Activated naive CD8-positive, alpha-beta T cell treated with anti-CD3 and anti-CD28 coated beads, Interleukin-2, amount 10 ng/mL, durations not matched to agents 7 days and 5 days (primary cell): Measurements from ENCODE around the gene NHLRC2. TPM values are rescaled to one million over a fixed set of nuclear protein-coding genes. Genes with fewer than 3 reads are reported as not detected.

Experiments used
- ATAC-seq: fragments of 150-1000 bp; cut with Tn5 transposase; one replicate; pipeline ENCODE4 v1.10.0; 2021; ENCODE audit warnings: low read depth, moderate library complexity
- POLR2A ChIA-PET: fragments of 350-600 bp; sonication (Branson Sonifier 250); formaldehyde crosslinking; loops from one replicate; lab custom pipeline; 2021; ENCODE audit warnings: antibody characterized with exemption; lab: Charles Lee
- DNase-seq: peaks from one replicate; pipeline ENCODE4 v3.0.0; 2021
- H3K27ac Mint-ChIP-seq: one replicate; pipeline ENCODE4 v1.8.0; 2022; ENCODE audit warnings: mild to moderate bottlenecking, mixed read lengths
- H3K27me3 Mint-ChIP-seq: one replicate; pipeline ENCODE4 v1.8.0; 2022; ENCODE audit warnings: mild to moderate bottlenecking, moderate library complexity, mixed read lengths
- H3K36me3 Mint-ChIP-seq: one replicate; pipeline ENCODE4 v1.8.0; 2021; ENCODE audit warnings: mild to moderate bottlenecking, mixed read lengths
- H3K4me1 Mint-ChIP-seq: one replicate; pipeline ENCODE4 v1.8.0; 2021; ENCODE audit warnings: mixed read lengths
- H3K4me3 Mint-ChIP-seq: one replicate; pipeline ENCODE4 v1.8.0; 2022; ENCODE audit warnings: mild to moderate bottlenecking, moderate library complexity, mixed read lengths
- H3K9me3 Mint-ChIP-seq: one replicate; pipeline ENCODE4 v1.8.0; 2021; ENCODE audit warnings: mixed read lengths
- total RNA-seq, 2 experiments: library from RNA; stranded (reverse); gene quantifications; one replicate each; pipeline ENCODE4 v1.2.3, GENCODE V29; 2021

NHLRC2 gene
- total RNA-seq, 2 experiments from 2014 or later: 26.3 to 26.5 TPM

DNA sequence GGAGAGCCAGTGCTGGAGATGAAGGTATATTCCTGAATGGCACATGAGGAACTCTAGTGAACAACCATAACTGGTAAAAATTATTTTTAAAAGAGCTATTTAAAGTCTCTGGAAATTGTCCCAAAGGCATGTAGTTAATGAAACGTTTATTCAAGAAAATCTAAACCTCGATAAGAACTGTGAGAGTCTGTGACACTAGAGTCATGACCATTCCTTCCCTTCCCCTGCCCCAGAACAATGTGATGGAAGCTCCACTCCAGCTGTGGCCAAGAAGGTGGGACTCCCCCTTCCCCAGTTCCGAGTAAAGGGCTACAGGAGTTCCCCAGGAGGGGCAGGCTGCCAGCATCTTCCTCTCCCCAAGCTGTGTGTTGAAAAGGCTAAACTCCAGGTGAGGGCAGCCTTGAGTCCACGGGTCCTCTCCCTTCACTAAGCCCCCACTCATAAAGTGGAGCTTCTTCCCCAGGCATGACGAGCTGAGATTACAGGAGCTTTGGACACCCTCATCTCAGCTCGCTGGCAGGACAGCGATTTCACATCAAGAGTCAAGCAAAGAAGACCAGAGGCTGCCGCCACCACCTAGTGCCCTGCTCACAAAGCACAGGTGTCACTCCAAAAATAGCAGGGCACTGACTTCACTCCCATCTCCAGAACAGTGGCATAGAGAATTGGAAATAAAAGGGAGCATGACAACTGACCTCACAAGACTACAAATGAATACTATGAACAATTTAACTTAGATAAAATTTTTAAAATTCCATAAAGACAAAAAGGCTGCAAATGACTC, 68.5 kb downstream of the NHLRC2 start:
- DNase-seq (no peak), ATAC-seq (no peak)
- Mint-ChIP-seq H3K4me1 (peaks cover 1% of the 10 kb centered on the region), H3K4me3 (no peak overlapping the region), H3K36me3 (peaks cover 5% of the 10 kb centered on the region), H3K27me3 (peaks cover 34% of the 10 kb centered on the region), H3K27ac (no peak overlapping the region), H3K9me3 (peaks cover 5% of the 10 kb centered on the region)
- POLR2A ChIA-PET: interaction anchor here (0.8 kb wide), 1 partner anchor 136 kb away, joined by 7 read pairs; no protein-coding TSS in a partner anchor

DNA sequence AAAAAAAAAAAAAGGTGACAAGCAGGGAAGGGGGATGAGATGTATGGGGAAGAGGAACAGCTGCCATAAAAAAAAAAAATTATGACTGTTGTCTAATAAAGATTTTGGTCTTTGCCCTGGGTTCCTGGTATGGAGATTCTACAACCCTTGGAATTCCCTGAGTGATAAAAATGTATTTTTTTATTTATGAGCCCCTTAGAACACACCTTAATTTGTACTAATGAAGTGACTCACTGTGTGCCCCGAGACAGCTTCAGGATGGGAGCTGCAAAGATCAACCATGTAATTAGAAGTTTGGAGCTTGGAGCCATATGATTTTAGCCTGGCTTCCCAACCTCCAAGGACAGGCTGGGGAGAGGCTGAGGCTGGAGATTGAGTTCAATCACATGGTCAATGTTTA, 69.7 kb downstream of the NHLRC2 start:
- no peak overlapping the region for H3K27ac Mint-ChIP-seq
- H3K27me3 Mint-ChIP-seq: peaks cover 38% of the 10 kb centered on the region
- H3K4me1 Mint-ChIP-seq: peaks cover 1% of the 10 kb centered on the region
- POLR2A ChIA-PET: interaction anchor here (0.8 kb wide), 1 partner anchor 135 kb away, joined by 7 read pairs; no protein-coding TSS in a partner anchor
- ATAC-seq (no peak), DNase-seq (no peak)
- no peak overlapping the region for H3K4me3 Mint-ChIP-seq
- peaks cover 5% of the 10 kb centered on the region for H3K36me3 Mint-ChIP-seq
- H3K9me3 Mint-ChIP-seq: peaks cover 5% of the 10 kb centered on the region

DNA sequence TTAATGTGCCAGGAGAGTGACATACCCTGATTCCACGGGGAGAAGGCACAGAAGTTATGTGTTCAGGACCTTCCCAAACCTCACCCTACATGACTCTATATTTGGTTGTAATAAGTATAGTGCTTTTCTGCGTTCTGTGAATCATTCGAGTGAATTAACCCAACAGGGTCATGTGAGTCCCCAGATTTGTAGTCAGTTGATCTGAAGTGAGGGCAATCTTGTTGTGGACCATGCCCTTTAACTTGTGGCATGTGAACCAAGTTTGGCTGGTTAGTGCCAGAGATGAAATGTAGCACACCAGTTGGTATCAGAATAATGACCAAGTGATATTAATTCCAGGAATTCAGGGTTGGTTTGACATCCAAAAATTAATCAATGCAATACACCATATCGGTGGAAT, 70.2 kb downstream of the NHLRC2 start:
- DNase-seq (no peak), ATAC-seq (no peak)
- H3K27ac Mint-ChIP-seq: no peak overlapping the region
- peaks cover 1% of the 10 kb centered on the region for H3K4me1 Mint-ChIP-seq
- H3K4me3 Mint-ChIP-seq: no peak overlapping the region
- H3K27me3 Mint-ChIP-seq: peaks cover 43% of the 10 kb centered on the region
- peaks cover 5% of the 10 kb centered on the region for H3K36me3 Mint-ChIP-seq
- peaks cover 5% of the 10 kb centered on the region for H3K9me3 Mint-ChIP-seq
- POLR2A ChIA-PET: no interaction called here

DNA sequence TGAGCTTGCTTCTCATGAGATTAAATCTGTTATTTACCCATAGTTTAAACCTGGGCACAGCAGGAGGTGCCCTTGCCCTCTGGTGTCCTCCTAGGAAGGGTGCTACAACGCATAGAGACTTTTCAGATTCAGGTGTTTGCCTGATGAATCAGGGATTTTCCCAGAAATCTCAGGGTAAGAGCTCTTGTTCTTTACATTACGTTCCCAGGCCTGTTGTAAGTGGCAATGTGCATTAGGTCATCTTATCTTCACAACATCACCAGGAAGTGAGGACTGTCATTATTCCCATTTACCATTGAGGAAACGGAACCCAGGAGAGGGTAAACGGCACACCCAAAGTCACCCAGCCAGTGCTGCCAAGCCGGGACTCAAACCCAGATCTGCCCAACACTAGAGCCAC, 73.0 kb downstream of the NHLRC2 start:
- peaks cover 1% of the 10 kb centered on the region for H3K4me1 Mint-ChIP-seq
- H3K36me3 Mint-ChIP-seq: peaks cover 5% of the 10 kb centered on the region
- H3K4me3 Mint-ChIP-seq: no peak overlapping the region
- H3K27me3 Mint-ChIP-seq: peaks cover 35% of the 10 kb centered on the region
- DNase-seq: no peak
- no peak overlapping the region for H3K27ac Mint-ChIP-seq
- no peak for ATAC-seq
- H3K9me3 Mint-ChIP-seq: peaks cover 5% of the 10 kb centered on the region
- POLR2A ChIA-PET: no interaction called here

DNA sequence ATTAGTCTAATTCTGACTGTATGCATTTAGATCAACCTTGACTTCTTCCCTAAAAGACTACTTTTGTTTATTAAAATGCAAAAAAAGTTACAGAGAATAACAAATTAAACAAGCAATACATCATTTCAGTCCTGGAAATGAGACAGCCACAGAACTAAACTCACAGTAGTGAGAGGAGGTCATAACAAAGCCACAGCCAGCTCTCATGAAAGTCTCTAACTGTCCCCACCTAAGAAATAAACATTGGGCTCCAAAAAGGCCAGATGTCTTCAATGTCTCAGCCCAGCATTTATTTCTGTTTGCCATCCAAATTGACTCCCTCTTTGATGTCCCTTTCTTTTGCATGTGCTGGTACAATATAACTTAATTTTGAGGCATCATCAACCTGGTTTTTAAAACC, 74.4 kb downstream of the NHLRC2 start:
- Mint-ChIP-seq H3K27me3 (peaks cover 30% of the 10 kb centered on the region), H3K27ac (no peak overlapping the region), H3K4me1 (no peaks in the 10 kb centered on the region), H3K9me3 (peaks cover 5% of the 10 kb centered on the region), H3K36me3 (peaks cover 5% of the 10 kb centered on the region), H3K4me3 (no peak overlapping the region)
- ATAC-seq: no peak
- POLR2A ChIA-PET: no interaction called here
- no peak for DNase-seq

DNA sequence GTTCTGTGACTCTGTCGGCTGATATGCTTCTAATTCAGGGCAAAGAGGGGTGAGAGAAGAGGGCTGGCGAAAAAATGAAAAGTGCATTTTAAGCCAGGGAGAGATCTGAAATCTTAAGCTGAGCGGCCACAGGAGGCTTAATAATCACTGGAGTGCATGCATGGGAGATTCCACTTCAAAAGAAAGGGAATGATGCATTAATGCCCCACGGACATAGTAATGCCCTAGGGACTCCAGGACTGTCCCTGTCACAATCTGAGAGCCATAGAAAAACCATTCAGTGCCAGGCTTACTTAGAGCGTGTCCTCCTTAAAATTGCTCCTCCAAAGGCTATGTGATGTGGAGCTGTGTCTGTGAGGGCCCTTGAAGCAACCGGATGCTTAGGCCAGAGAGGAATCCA, 75.1 kb downstream of the NHLRC2 start:
- POLR2A ChIA-PET: no interaction called here

DNA sequence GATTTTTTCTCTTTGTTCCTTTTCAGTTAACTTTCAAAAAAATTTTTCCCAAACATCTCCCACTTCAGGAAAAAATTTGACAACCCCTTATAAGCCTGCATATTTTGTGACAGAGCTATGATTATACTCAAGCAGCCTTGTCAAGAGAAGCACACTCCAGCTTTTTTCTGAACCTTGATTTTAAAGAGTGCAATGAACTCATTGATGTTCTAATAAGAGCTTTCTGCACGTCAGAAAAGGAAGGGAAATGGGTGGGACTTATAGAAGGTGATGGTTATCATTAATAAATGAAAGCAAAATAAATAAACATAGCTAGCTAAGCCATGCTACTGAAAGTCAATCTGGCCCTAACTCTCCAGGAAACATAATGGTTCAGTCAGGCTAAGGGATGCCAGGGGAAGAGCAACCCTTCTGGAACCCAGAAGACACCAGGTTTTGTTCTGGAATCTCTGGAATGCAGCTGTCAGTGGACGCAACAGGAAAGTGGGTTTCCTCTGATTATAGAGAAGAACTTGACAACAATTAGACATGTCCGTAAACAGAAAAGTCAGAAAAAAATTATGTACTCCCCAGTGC, 76.1 kb downstream of the NHLRC2 start:
- POLR2A ChIA-PET: no interaction called here
- Mint-ChIP-seq H3K4me3 (no peak overlapping the region), H3K27me3 (peaks cover 18% of the 10 kb centered on the region), H3K4me1 (no peaks in the 10 kb centered on the region), H3K27ac (no peak overlapping the region), H3K9me3 (peaks cover 3% of the 10 kb centered on the region), H3K36me3 (no peaks in the 10 kb centered on the region)
- DNase-seq (no peak), ATAC-seq (no peak)

More for the DNA sequence above, 75.1 kb downstream of the NHLRC2 start:
- no peak overlapping the region for H3K27ac Mint-ChIP-seq
- peaks cover 5% of the 10 kb centered on the region for H3K9me3 Mint-ChIP-seq
- H3K4me1 Mint-ChIP-seq: no peaks in the 10 kb centered on the region
- peaks cover 25% of the 10 kb centered on the region for H3K27me3 Mint-ChIP-seq
- H3K36me3 Mint-ChIP-seq: peaks cover 5% of the 10 kb centered on the region
- no peak overlapping the region for H3K4me3 Mint-ChIP-seq
- no peak for DNase-seq
- ATAC-seq: no peak

DNA sequence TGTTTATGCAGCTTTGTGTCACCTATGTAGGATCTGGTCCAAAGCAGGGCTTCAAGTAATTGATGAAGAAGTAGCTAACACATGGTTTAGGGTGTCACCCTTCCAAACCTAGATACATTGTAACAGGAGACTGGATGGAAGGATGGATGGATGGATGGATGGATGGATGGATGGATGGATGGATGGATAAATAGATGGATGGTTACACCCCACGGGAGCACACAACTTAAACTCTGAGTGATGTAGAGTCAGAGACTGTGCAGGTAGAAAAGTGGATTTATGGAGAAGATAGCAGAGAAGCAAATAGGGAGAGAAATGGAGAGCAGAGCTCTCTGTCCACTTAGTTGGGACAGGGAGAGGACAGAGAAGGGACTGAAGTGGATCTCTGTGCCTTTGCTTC, 78.4 kb downstream of the NHLRC2 start:
- H3K4me3 Mint-ChIP-seq: no peak overlapping the region
- peaks cover 17% of the 10 kb centered on the region for H3K27me3 Mint-ChIP-seq
- H3K27ac Mint-ChIP-seq: no peak overlapping the region
- DNase-seq (no peak), ATAC-seq (no peak)
- H3K9me3 Mint-ChIP-seq: peaks cover 1% of the 10 kb centered on the region
- no peaks in the 10 kb centered on the region for H3K4me1 Mint-ChIP-seq
- POLR2A ChIA-PET: no interaction called here
- H3K36me3 Mint-ChIP-seq: no peaks in the 10 kb centered on the region

DNA sequence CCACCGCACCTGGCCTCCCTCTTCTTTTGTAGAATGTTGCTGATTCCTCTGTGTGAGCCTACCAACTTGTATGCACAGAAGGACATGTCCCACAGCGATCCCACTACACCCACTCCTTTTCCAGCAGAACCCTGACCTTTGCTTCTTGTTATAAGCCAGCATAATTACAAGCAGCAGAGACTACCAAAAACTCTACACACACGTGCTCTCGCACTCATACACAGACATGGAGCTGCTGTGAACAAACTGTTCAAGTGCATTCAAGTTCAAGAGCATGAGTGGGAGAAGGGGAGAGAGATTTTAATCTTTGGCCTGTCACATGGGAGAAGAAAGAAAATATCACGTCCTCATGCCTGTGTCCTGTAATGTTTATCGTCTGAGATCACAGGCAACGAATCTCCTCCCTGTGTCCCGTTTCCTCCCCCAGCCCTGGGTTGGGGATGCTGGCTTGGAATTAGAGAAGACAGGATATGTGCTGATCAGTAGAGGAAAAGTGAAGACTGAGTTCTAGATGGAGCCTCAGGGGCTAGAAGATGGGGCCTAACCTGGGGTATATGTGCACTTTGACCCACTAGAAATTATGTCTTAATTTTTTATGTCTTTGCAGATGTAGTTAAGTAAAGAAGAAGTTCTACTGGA, 79.6 kb downstream of the NHLRC2 start:
- POLR2A ChIA-PET: no interaction called here
- H3K27ac Mint-ChIP-seq: no peak overlapping the region
- H3K9me3 Mint-ChIP-seq: peaks cover 1% of the 10 kb centered on the region
- no peak for DNase-seq
- ATAC-seq: no peak
- no peaks in the 10 kb centered on the region for H3K36me3 Mint-ChIP-seq
- H3K4me3 Mint-ChIP-seq: no peak overlapping the region
- peaks cover 25% of the 10 kb centered on the region for H3K27me3 Mint-ChIP-seq
- H3K4me1 Mint-ChIP-seq: no peaks in the 10 kb centered on the region

DNA sequence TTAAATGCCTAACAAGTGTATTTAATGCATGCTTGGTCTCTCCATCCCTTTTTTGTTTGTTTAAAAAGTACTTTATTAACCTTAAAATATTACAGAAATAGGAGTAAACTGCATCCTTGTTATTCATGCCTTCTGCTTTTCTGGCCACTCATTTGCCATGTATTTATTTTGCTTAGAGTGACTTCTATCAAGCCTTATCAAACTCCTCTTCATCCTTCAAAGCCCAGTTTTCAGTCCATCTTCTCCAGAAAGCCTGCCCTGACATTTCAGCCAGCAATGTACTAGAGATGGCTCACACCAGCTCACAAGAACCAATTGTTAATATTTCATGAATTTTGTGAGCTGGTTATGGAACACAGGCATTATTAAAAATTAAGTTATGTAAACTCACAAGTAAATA, 82.8 kb downstream of the NHLRC2 start:
- H3K4me3 Mint-ChIP-seq: no peak overlapping the region
- no peak overlapping the region for H3K27ac Mint-ChIP-seq
- H3K4me1 Mint-ChIP-seq: no peaks in the 10 kb centered on the region
- peaks cover 1% of the 10 kb centered on the region for H3K9me3 Mint-ChIP-seq
- no peaks in the 10 kb centered on the region for H3K36me3 Mint-ChIP-seq
- POLR2A ChIA-PET: no interaction called here
- peaks cover 34% of the 10 kb centered on the region for H3K27me3 Mint-ChIP-seq
- DNase-seq (no peak), ATAC-seq (no peak)

DNA sequence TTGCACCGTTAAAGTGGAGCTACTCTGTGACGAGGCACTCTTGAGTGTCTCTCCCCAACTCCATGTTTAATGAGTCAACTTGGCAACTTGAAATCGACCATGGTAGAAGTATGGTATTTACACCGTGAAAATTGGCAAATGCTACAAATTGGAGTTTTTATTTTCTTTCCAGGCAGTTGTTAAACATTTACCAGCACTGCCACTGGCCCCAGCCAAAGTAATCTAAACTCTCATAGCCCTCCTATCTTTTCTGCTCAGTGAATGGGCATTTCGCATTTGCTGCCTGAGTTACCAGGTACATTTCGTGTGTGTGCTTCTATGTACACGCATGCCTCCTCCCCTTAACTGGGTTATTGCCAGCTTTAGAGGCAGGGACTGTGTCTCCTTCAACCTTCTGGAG, 83.3 kb downstream of the NHLRC2 start:
- no peak for DNase-seq
- no peak overlapping the region for H3K4me3 Mint-ChIP-seq
- no peaks in the 10 kb centered on the region for H3K36me3 Mint-ChIP-seq
- H3K27me3 Mint-ChIP-seq: peaks cover 32% of the 10 kb centered on the region
- no peak overlapping the region for H3K27ac Mint-ChIP-seq
- POLR2A ChIA-PET: no interaction called here
- no peaks in the 10 kb centered on the region for H3K4me1 Mint-ChIP-seq
- no peak for ATAC-seq
- peaks cover 1% of the 10 kb centered on the region for H3K9me3 Mint-ChIP-seq

DNA sequence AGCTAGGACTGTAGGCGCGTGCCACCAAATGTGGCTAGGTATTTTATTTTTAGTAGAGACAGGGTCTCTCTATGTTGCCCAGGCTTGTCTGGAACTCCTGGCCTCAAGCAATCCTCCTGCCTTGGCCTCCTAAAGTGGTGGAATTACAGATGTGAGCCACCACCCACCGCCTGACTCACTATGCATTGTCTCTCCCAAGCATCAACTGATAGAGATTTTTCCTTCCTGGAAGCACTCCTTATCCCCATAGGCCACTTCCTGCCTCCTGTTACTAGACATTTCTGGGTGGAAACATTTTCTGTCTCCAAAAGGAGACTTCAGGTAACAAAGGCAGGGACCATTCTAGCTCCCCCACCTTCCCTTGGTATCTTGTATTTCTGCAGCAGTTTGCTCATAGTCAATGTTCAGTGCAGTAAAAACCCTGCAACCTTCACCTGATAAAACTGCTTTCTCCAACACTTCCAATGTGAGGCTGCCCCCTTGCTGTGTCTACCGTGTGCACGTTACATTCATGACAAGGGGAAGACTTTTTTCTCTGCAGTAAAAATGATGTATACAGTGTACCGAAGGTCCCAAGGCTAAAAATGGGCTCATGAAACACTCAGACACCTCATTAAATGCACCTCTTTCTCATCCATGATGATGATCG, 84.9 kb downstream of the NHLRC2 start:
- ATAC-seq: no peak
- DNase-seq: no peak
- Mint-ChIP-seq H3K27me3 (peaks cover 32% of the 10 kb centered on the region), H3K36me3 (no peaks in the 10 kb centered on the region), H3K4me3 (no peak overlapping the region), H3K4me1 (no peaks in the 10 kb centered on the region), H3K27ac (no peak overlapping the region), H3K9me3 (peaks cover 1% of the 10 kb centered on the region)
- POLR2A ChIA-PET: no interaction called here

DNA sequence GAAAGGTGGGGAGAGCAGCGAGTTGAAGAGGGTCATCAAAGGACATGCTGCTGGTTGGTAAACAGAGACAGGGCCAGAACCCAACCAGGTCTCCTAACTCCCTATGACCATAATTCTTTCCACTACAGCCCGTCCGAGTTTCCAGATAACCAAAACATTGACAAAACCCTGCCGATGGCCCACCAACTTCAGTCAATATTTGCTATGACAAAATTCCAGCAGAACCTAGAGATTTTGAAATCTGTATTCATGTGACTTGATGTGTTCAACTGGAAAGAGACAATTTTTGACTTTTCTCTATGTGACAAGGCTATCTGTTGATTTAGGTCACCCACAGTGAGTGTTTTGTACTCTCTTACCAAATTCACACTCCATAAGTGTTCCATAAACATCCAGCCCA, 86.7 kb downstream of the NHLRC2 start:
- ATAC-seq (no peak), DNase-seq (no peak)
- Mint-ChIP-seq H3K27me3 (peaks cover 36% of the 10 kb centered on the region), H3K4me3 (no peak overlapping the region), H3K9me3 (no peaks in the 10 kb centered on the region), H3K4me1 (no peaks in the 10 kb centered on the region), H3K36me3 (no peaks in the 10 kb centered on the region), H3K27ac (no peak overlapping the region)
- POLR2A ChIA-PET: no interaction called here
